NT2/D1 (cell line): Measurements from ENCODE around the gene CFLAR.
"Not testable (repeated sequence)": the region's sequence is repeated elsewhere in the genome, so short reads cannot be mapped to it uniquely, and the experiment has no call there.

Experiments used
- DNase-seq: peaks from one replicate; pipeline ENCODE4 v3.0.0-alpha.2; 2011; ENCODE audit warnings: low read depth, low spot score
- H3K27me3 ChIP-seq: 2 replicates; pipeline ENCODE4 v1.6.0; 2011; ENCODE audit warnings: mild to moderate bottlenecking; ENCODE audit not compliant: insufficient read length, insufficient read depth
- H3K36me3 ChIP-seq: 2 replicates; pipeline ENCODE4 v1.6.1; 2011; ENCODE audit warnings: mild to moderate bottlenecking, low read length, mixed read lengths; ENCODE audit not compliant: insufficient read depth, insufficient read length
- H3K4me1 ChIP-seq: 2 replicates; pipeline ENCODE4 v1.5.1; 2011; ENCODE audit not compliant: insufficient read depth, insufficient read length
- H3K4me3 ChIP-seq: 2 replicates; pipeline ENCODE4 v1.5.1; 2011; ENCODE audit warnings: low read depth; ENCODE audit not compliant: insufficient read length
- H3K9ac ChIP-seq: 2 replicates; pipeline ENCODE4 v1.6.0; 2011; ENCODE audit warnings: low read depth; ENCODE audit not compliant: insufficient read length
- H3K9me3 ChIP-seq: 2 replicates; pipeline ENCODE4 v1.5.1; 2011; ENCODE audit warnings: mild to moderate bottlenecking, low read length; ENCODE audit not compliant: insufficient read depth
- SUZ12 ChIP-seq: IDR thresholded peaks from 2 replicates; pipeline ENCODE4 v1.6.1; 2011; ENCODE audit not compliant: insufficient read length, insufficient read depth; ENCODE audit errors: extremely low read depth
- YY1 ChIP-seq: IDR thresholded peaks from 2 replicates; pipeline ENCODE4 v1.6.1; 2011; ENCODE audit not compliant: insufficient read length, insufficient read depth
- ZNF274 ChIP-seq: IDR thresholded peaks from 2 replicates; pipeline ENCODE4 v1.6.1; 2011; ENCODE audit warnings: mild to moderate bottlenecking, low read depth, low read length

CFLAR gene

DNA sequence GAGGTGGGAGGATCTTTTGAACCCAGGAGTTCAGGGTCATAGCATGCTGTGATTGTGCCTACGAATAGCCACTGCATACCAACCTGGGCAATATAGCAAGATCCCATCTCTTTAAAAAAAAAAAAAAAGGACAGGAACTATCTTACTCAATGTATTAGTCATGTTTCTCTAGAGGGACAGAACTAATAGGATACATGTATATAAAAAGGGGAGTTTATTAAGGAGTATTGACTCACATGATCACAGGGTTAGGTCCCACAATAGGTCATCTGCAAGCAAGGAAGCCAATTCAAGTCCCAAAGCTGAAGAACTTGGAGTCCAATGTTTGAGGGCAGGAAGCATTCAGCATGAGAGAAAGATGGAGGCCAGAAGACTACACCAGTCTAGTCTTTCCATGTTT is 48.2 kb downstream of the CFLAR start:
- no peak for TF ChIP-seq SUZ12
- no peak for TF ChIP-seq ZNF274
- no peak for TF ChIP-seq YY1
- DNase-seq, result no peak
- Histone ChIP-seq H3K9me3 (peaks cover 7% of the 10 kb centered on the region; the same call in 1 of the 2 replicates), H3K9ac (no peak overlapping the region), H3K4me1 (no peaks in the 10 kb centered on the region), H3K4me3 (no peak overlapping the region), H3K36me3 (peaks cover 42% of the 10 kb centered on the region), H3K27me3 (no peaks in the 10 kb centered on the region)

- H3K36me3 ChIP-seq, result peaks cover 24% of the 10 kb centered on the region
- no peak overlapping the region for H3K9ac ChIP-seq
- H3K27me3 ChIP-seq, result no peaks in the 10 kb centered on the region
- no peaks in the 10 kb centered on the region for H3K4me1 ChIP-seq
- H3K9me3 ChIP-seq, result peaks cover 7% of the 10 kb centered on the region; the same call in 1 of the 2 replicates
- no peak for DNase-seq
- H3K4me3 ChIP-seq, result no peak overlapping the region
- no peak for TF ChIP-seq ZNF274
- TF ChIP-seq SUZ12, result no peak
- no peak for TF ChIP-seq YY1
Observed at GRCh38 chr2:201167546-201167945, 51.6 kb downstream of the CFLAR start.

GRCh38 chr2:201168496-201168895 is 52.5 kb downstream of the CFLAR start:
- not testable (repeated sequence) for H3K9ac ChIP-seq, H3K4me1 ChIP-seq, H3K4me3 ChIP-seq, DNase-seq, H3K27me3 ChIP-seq, H3K9me3 ChIP-seq
- peaks cover 14% of the 10 kb centered on the region for H3K36me3 ChIP-seq

GRCh38 chr2:201171259-201171814 is 55.4 kb downstream of the CFLAR start:
- H3K36me3 ChIP-seq, result no peaks in the 10 kb centered on the region
- H3K4me1 ChIP-seq, result no peaks in the 10 kb centered on the region
- H3K27me3 ChIP-seq, result no peaks in the 10 kb centered on the region
- H3K4me3 ChIP-seq, result no peak overlapping the region
- no peak overlapping the region for H3K9ac ChIP-seq
- DNase-seq, result no peak
- no peak for TF ChIP-seq ZNF274
- TF ChIP-seq YY1, result no peak
- TF ChIP-seq SUZ12, result no peak
- H3K9me3 ChIP-seq, result peaks cover 6% of the 10 kb centered on the region; the same call in 1 of the 2 replicates

GRCh38 chr2:201172279-201172678 is 56.3 kb downstream of the CFLAR start:
- H3K36me3 ChIP-seq, result no peaks in the 10 kb centered on the region
- no peak overlapping the region for H3K9ac ChIP-seq
- H3K4me3 ChIP-seq, result no peak overlapping the region
- H3K27me3 ChIP-seq, result no peaks in the 10 kb centered on the region
- DNase-seq, result no peak
- H3K9me3 ChIP-seq, result no peaks in the 10 kb centered on the region; the same call in 1 of the 2 replicates
- TF ChIP-seq ZNF274 (no peak), SUZ12 (no peak), YY1 (no peak)
- H3K4me1 ChIP-seq, result no peaks in the 10 kb centered on the region

- Histone ChIP-seq H3K27me3 (no peaks in the 10 kb centered on the region), H3K9me3 (peaks cover 18% of the 10 kb centered on the region; the same call in 1 of the 2 replicates), H3K36me3 (no peaks in the 10 kb centered on the region), H3K4me3 (no peak overlapping the region), H3K9ac (no peak overlapping the region), H3K4me1 (no peaks in the 10 kb centered on the region)
- peak; percentile 36 for DNase-seq
- TF ChIP-seq ZNF274, result no peak
- TF ChIP-seq SUZ12, result no peak
- TF ChIP-seq YY1, result no peak
Observed at GRCh38 chr2:201174687-201175086, 58.7 kb downstream of the CFLAR start.

DNA sequence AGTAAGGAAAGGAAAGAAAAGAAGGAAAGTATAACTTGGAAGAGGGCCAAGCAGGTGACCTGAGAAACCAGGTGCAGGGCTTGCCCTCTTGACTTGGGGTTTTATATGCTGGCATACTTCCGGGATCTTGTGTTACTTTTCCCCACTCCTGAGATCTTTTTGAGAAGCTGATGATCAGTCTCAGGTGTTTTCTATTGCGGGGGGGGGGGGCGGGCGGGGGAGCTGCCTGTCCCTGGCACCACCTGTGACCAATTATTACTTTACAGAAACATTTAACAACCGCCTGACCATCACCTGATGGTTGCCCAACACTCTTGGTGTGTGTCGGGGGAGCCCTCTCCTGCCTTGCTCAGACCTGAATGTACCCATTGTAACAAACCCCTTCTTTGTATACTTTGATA is 60.1 kb downstream of the CFLAR start:
- Histone ChIP-seq H3K27me3 (no peaks in the 10 kb centered on the region), H3K4me3 (no peak overlapping the region), H3K4me1 (no peaks in the 10 kb centered on the region), H3K36me3 (no peaks in the 10 kb centered on the region), H3K9me3 (peaks cover 22% of the 10 kb centered on the region; the same call in 1 of the 2 replicates), H3K9ac (no peak overlapping the region)
- TF ChIP-seq SUZ12 (no peak), ZNF274 (no peak), YY1 (no peak)
- no peak for DNase-seq

- no peaks in the 10 kb centered on the region for H3K4me1 ChIP-seq
- no peak overlapping the region for H3K4me3 ChIP-seq
- H3K27me3 ChIP-seq, result no peaks in the 10 kb centered on the region
- H3K9ac ChIP-seq, result no peak overlapping the region
- peaks cover 22% of the 10 kb centered on the region; the same call in 1 of the 2 replicates for H3K9me3 ChIP-seq
- no peak for DNase-seq
- H3K36me3 ChIP-seq, result no peaks in the 10 kb centered on the region
- TF ChIP-seq YY1, result no peak
Observed at GRCh38 chr2:201180010-201180409, 64.0 kb downstream of the CFLAR start.
